OCI-LY1 (cell line): ENCODE measurements around the gene SPATA21.

ENCODE experiments used
- EZH2 ChIP-seq: fragments of 200-600 bp; sonication (generic), shearing (Covaris generic); IDR thresholded peaks from 2 replicates; pipeline ENCODE4 v1.8.0; 2017; ENCODE audit warnings: borderline replicate concordance, mixed run types, mild to moderate bottlenecking, antibody characterized with exemption, low read length, moderate library complexity, mixed read lengths
- TF ChIP-seq, protein P1 (sequence below): fragments of 200-600 bp; sonication (generic), shearing (Covaris generic); IDR thresholded peaks from 2 replicates; pipeline ENCODE4 v1.5.1; 2017; ENCODE audit warnings: mild to moderate bottlenecking, antibody characterized with exemption, low read length, moderate library complexity, mixed read lengths

DNA sequence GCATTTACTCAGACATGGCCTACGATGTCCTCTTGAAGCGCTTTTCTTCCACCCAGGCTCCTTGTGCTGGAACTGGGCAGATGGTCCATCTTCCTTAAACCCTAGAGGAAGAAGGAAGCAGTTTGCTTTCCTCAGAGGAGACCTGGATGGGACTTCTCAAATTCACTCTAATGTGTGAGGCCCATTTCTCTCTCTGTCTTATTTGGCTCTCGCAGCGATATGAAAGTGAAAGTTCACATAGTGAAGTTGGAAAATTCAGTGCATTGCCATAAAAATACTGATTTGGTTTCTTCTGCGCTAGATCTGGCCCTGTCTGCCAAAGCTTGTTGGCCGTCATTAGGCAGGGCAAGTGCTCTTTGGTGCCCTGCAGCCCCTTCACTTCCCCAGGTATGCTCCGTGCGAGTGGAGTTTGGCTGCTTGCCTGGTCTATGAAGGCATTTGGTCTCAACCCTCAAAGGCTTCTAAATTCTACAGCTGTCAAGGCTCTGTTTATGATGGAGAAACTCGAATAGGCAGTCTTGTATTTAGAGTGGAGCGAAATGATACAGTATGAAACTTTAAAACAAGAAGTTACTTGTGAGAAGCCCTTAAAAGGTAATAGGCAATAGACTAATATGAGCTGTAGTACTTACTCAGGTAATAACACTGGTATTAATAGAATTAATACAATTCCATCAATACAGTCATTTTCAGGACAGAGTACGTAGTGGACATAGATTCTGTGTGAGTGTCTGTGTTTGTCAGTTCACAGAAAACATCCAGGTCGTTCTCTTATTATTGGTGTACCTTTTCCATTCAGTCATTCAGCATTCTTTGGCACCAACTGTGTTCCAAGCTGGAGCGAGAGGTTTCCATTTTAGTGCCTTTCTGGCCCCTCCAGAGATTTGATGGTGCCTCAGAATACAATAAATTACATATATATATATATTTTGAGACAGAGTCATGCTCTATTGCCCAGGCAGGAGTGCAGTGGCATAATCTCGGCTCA, 49.7 kb downstream of the SPATA21 start:
- TF ChIP-seq, protein P1, sequence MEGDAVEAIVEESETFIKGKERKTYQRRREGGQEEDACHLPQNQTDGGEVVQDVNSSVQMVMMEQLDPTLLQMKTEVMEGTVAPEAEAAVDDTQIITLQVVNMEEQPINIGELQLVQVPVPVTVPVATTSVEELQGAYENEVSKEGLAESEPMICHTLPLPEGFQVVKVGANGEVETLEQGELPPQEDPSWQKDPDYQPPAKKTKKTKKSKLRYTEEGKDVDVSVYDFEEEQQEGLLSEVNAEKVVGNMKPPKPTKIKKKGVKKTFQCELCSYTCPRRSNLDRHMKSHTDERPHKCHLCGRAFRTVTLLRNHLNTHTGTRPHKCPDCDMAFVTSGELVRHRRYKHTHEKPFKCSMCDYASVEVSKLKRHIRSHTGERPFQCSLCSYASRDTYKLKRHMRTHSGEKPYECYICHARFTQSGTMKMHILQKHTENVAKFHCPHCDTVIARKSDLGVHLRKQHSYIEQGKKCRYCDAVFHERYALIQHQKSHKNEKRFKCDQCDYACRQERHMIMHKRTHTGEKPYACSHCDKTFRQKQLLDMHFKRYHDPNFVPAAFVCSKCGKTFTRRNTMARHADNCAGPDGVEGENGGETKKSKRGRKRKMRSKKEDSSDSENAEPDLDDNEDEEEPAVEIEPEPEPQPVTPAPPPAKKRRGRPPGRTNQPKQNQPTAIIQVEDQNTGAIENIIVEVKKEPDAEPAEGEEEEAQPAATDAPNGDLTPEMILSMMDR = no peak
- TF ChIP-seq EZH2 = no peak
